Right ventricle myocardium inferior (tissue), 1 donor: ENCODE measurements around the gene JOSD2. TPM values are rescaled to one million over a fixed set of nuclear protein-coding genes. Genes with fewer than 3 reads are reported as not detected.
A peak's percentile ranks its signal among the peaks of the same experiment; 100 is the strongest.

Source experiments
- ATAC-seq: fragments of 200-7000 bp; cut with Tn5 transposase; one replicate; pipeline ENCODE4 v1.9.1; 2020; ENCODE audit warnings: mild to moderate bottlenecking, moderate library complexity
- DNase-seq: peaks from one replicate; pipeline ENCODE4 v3.0.0; 2021; ENCODE audit errors: missing footprints
- intact Hi-C: fragments of 100-400 bp; cut with DNase I; formaldehyde crosslinking; loops from one replicate; pipeline ENCODE4 v1.11.0; 2022
- total RNA-seq: library from RNA; stranded (reverse); fragmentation: NEBNext Ultra II Directional; extraction: Animal tissue kit (Norgen Biotek cat#: 25700); gene quantifications from one replicate; pipeline ENCODE4 v1.2.1, GENCODE V29; 2021
- donor health status: DM: no; HTN: yes; CAD: no; lungs with severe emphysema.

JOSD2 gene
- total RNA-seq, 1 donor from 2014 or later, result 43.7 TPM

GRCh38 chr19:50501568-50502475 lies 9.2 kb downstream of the JOSD2 start:
- ATAC-seq, result peak; percentile 62
- intact Hi-C loops, result no loop called here
- DNase-seq, result peak; percentile 80

DNA sequence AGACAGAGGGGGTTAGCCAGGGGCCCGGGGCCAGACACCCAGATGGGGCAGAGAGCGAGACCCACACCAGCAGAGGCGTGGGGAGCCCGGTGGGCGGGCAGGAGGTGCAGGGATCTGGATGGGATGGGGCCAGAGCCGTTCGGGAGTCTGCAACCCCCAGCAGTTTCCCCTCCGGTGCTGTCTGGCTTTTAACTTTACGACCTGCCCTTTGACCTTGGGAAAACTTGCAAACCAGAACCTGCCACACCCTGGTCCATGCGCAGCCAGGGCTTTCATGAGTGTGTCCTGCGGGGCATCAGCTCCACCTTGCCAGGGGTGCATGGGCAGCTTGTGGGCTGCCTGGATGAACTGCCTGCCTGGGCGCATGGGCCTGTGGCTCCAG lies 9.8 kb downstream of the JOSD2 start:
- ATAC-seq, result no peak
- peak; percentile 68 for DNase-seq
- intact Hi-C loops, result no loop called here

DNA sequence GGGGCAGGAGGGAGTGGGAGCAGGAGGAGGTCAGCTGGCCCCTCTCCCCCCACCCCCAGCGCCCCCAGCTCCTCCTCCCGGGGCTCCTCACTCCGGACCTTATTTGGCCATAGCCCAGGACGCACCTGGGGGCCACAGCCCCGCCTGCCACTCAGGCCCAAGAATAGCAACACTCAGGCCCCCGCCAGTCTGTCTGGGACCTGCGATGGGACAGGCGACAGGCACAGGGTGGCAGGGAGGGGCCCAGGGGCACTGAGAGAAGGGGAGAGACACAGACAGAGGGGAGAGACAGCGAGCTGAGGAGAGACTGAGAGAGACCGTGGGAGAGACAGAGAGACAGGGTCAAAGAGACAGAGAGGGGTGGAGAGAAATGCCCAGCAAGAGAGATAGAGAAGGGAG lies 10.2 kb downstream of the JOSD2 start:
- intact Hi-C loops, result no loop called here
- ATAC-seq, result peak; percentile 73

DNA sequence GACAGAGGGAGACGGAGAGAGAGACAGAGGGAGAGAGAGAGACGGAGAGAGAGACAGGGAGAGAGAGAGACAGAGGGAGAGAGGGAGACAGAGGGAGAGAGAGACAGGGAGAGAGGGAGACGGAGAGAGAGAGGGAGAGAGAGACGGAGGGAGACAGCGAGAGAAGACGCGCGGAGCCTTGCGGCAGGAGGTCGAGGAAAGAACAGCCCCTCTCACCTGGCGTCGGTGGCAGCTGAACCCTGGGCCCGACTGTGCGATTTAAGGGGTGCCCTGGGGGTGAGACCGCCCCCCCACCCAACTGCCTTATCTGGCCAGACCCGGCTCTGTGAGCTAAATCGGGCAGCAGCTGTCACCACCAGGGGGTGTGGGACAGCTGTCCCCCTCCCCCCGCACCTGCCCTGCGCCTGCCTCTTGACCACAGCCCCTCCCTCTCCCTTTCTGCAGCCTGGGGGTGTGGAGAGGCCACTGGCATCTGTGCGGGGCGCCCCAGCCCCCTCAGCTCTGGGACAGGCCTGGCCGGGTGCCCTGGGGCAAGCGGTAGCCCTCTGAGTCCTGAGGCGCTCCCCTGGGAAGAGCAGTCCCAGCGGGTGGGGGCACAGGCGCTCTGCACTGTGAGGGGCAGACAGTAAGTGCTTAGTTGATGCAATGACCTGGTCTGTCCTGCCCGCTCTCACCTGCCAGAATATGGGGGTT lies 10.8 kb downstream of the JOSD2 start:
- DNase-seq (peak; percentile 85), ATAC-seq (peak; percentile 61)
- intact Hi-C loops, result no loop called here

More for the DNA sequence above, 10.2 kb downstream of the JOSD2 start:
- peak; percentile 86 for DNase-seq

DNA sequence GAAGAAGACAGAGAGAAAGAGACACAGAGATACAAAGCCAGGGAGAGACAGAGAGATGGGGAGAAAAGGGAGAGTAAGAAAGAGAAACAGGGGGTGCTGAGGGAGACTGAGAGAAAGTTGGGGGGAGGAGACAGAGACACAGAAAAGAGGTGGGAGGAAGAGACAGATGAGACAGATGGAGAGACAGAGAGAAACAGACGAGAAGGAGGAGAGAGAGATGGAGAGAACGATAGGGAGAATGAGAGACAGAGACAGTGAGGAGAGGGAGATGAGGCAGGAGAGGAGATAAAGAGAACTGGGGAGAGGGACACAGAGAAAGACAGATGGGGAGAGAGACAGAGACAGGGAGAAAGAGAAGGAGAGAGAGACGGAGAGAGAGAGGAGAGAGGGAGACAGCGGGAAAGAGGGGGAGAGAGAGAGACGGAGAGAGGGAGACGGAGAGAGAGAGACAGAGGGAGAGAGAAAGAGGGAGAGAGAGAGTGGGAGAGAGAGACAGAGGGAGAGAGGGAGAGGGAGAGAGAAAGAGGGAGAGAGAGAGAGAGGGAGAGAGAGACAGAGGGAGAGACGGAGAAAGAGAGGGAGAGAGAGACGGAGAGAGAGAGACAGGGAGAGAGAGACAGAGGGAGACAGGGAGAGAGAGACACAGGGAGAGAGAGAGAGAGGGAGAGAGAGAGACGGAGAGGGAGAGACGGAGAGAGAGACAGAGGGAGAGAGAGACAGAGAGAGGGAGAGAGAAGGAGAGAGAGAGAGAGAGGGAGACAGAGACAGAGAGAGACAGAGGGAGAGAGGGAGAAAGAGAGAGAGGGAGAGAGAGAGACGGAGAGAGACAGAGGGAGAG lies 12.6 kb downstream of the JOSD2 start:
- DNase-seq (no peak), ATAC-seq (no peak)
- intact Hi-C loops, result loop anchor here (10.0 kb wide), 1 partner anchor 1044 kb away; the partner anchor contains the start of genes ALDH16A1 and PIH1D1

DNA sequence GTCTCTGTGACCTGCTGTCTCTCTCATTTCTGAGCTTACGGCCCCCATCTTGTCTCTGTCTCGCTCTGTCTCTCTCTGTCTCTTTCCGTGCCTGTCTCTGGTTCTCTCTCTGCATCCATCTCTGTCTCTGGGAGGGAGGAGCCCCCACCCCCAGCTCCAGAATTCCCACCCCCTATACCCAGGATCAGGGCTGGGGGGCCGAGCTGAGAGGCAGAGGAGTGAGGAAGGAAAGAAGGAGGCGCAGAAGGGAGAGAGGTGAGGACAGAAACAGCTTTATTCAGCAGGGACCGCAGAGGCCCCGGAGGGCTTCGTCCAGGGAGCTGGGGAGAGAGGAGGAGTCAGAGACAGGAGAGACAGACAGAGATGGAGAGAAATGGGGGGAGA lies 14.0 kb downstream of the JOSD2 start:
- peak; percentile 4 for ATAC-seq
- no peak for DNase-seq
- intact Hi-C loops, result loop anchor here (10.0 kb wide), 1 partner anchor 1042 kb away; the partner anchor contains the start of genes ALDH16A1 and PIH1D1

DNA sequence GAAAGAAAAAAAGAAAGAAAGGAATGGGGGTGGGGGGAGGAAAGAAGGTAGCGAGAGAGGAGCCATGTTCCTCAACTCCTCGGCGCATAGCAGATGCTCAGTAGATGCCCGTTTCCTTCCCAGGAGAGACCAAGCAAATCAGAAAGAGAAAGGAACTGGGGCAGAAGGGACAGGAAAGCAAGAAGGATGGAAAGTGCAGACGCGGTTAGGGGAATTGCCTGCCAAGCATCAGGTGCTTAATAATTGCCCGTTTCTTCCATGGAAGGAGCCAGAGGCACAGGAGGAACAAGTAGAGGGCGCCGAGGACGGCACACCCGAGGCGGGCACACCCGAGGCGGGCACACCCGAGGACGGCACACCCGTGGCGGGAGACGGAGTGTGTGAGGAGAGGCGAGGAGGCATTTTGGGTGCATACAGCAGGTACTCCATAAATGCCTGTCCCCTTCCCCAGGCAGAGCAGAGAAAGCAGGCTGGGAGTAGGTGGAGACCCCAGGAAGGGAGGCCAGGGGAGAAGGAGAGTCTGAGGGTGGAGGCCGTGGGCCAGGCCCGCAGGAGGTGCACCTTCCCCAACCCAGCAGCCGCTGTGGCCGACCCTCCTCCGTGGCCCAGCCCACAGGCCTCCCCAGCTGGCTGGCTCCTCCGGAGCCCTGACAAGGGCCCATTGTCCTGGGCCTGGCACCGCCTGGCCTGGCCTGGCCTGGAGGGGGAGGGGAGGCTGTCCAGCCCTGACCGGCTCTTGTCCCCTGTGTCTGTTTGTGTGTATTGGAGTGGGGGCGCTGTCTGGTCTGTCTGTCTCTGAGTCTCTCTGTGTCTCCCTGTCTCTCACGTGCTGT lies 14.6 kb downstream of the JOSD2 start:
- ATAC-seq, result peak; percentile 59
- intact Hi-C loops, result loop anchor here (10.0 kb wide), 1 partner anchor 1042 kb away; the partner anchor contains the start of genes ALDH16A1 and PIH1D1

DNA sequence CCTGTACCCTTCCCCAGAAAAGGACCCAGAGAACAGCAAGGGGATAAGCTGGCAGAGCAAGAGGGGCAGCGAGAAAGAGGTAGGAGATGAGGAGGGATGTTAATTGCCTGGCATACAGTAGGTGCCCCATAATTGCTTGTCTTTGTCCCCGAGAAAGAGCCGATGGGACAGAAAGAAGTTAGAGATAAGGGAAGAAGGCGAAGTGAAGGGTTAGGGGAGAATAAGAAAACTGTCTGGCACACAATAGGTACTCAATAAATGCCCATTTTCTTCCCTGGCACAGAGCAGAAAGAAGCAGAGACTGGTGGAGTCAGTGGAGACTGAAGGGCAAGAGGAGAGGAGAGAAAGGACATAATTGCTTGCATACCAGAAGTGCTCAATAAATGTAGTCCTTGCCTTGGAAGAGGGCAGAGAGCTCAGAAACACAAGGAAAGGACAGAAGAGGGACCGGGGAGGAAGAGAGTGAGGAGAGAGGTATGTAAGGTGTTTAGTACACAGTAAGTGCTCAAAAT lies 15.9 kb downstream of the JOSD2 start:
- intact Hi-C loops, result loop anchor here (10.0 kb wide), 1 partner anchor 1040 kb away; the partner anchor contains the start of genes ALDH16A1 and PIH1D1
- DNase-seq (no peak), ATAC-seq (no peak)

More for the DNA sequence above, 14.6 kb downstream of the JOSD2 start:
- peak; percentile 79 for DNase-seq

DNA sequence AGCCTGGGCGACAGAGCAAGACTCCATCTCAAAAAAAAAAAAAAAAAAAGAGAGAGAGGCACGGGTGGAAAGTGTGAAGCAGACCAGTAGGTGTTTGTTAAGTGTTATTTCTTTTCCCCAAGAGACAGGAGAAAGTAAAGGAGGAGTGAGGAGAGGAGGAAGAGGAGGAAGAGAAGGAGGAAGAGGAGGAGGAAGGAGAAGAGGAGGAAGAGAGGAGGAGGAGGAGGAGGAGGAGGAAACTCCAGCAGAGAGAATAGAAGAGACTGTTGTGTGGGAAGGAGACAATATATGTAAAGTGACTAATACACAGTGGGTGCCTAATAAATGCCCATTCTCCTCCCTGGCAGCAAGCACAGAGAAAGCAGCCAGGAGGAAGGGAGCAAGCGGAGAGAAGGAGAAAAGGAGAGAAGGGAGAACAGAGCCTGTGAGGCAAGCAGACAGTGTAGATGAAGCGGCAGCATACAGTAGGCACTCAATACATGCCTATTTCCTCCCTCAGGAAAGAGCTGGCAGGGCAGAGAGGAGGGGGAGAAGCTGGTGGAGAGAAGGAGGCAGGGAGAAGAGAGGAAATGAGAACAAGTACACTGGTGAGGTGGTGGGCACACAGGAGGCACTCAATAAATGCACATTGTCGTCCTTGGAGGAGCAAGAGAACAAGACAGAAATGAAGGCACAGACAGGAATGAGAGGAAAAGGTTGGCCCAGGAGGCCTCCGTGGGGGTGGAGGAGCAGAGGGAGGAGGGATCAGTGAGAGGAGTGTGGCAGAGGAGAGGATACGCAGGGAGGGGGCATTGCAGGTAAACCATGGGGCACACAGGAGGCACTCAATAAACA lies 16.6 kb downstream of the JOSD2 start:
- DNase-seq (peak; percentile 34), ATAC-seq (no peak)
- intact Hi-C loops, result loop anchor here (10.0 kb wide), 1 partner anchor 1040 kb away; the partner anchor contains the start of genes ALDH16A1 and PIH1D1

GRCh38 chr19:50493171-50493570 lies 17.8 kb downstream of the JOSD2 start:
- DNase-seq (peak; percentile 11), ATAC-seq (no peak)
- intact Hi-C loops, result loop anchor here (10.0 kb wide), 1 partner anchor 1038 kb away; the partner anchor contains the start of genes ALDH16A1 and PIH1D1

DNA sequence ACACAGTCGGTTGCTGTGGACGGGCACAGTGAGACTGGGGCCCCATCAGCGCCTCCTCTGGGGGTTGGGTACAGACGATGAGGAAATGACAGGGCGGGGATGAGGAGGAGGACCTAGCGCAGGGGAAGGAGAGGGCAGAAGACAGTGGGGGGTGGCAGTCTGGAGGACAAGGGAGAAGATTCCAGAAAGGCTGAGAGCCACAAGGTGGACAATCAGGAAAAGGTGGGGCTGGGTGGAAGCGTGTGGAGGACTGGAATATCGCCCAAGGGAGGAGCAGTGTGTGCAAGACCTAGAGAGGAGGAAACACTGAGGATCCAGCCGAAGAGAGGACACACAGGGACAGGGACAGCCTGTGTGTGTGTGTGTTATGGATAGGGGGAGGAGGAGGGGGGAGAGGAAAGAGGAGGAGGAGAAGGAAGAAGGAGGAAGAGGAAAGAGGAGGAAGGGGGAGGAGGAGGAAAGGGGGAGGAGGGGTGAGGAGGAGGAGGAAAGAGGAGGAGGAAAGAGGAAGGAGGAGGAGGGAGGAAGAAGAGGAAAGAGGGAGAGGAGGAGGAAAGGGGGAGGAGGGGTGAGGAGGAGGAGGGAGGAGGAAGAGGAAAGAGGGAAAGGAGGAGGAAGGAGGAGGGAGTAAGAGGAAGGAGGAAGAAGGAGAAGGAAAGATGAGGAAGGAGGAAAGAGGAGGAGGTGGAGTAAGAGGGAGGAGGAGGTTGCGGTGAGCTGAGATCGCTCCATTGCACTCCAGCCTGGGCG lies 18.5 kb downstream of the JOSD2 start:
- DNase-seq (peak; percentile 52), ATAC-seq (no peak)
- intact Hi-C loops, result loop anchor here (10.0 kb wide), 1 partner anchor 1038 kb away; the partner anchor contains the start of genes ALDH16A1 and PIH1D1

GRCh38 chr19:50490991-50491472 lies 20.0 kb downstream of the JOSD2 start:
- DNase-seq, result peak; percentile 44
- intact Hi-C loops, result loop anchor here (10.0 kb wide), 1 partner anchor 1036 kb away; the partner anchor contains the start of genes ALDH16A1 and PIH1D1
- no peak for ATAC-seq

DNA sequence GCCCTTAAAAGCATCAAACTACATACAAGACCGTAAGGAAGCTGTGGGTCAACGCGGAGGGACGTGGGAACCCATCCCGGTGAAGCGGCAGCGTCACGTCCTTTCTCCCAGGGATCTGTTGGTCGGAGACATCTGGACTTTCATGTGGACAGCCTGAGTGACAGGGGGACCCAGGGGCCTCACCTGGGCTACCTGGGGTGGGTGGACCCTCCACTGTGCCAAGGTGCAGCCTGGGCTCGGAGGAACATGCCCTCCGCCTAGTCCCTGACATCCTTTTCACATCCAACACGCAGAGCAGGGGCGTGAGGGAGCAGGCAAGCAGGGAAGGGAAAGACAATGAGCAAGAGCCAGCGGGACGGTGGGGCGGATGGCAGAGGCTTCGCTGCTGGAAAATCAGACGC lies 20.6 kb downstream of the JOSD2 start:
- DNase-seq (peak; percentile 56), ATAC-seq (no peak)
- intact Hi-C loops, result loop anchor here (10.0 kb wide), 1 partner anchor 1036 kb away; the partner anchor contains the start of genes ALDH16A1 and PIH1D1

DNA sequence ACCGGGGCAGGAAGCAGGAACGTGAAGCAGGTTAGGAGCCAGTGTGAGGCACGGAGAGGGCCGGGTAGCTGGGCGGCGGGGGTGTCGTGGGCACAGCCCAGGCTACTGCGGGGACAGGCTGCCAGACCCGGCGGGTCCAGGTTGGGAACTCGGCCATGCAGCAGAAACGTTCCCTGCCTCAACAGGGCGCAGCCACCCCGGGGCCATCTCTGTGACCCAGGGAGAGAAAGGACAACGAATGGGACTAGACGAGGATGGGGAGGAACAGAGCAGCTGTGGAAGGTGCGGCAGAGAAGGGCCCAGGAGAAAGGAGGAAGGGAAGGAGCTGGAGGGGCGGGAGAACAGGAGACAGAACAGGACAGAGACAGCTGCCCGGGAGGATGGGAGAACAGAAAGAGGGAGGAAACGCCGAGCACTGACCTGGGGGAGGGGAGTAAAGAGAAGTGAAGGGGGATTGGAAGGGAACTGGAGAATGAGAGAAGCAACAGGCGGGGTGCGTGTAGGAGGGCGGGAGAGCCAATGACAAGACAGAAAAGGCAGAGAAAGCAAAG lies 21.5 kb downstream of the JOSD2 start:
- intact Hi-C loops, result loop anchor here (10.0 kb wide), 1 partner anchor 1035 kb away; the partner anchor contains the start of genes ALDH16A1 and PIH1D1
- DNase-seq (peak; percentile 68), ATAC-seq (no peak)
